A673 (cell line): ENCODE results near the gene THPO.

Experiments used
- EZH2 ChIP-seq: fragments of 200-600 bp; sonication (generic); IDR thresholded peaks from 2 replicates; pipeline ENCODE4 v1.6.1; 2017; ENCODE audit warnings: borderline replicate concordance, low read depth, mild to moderate bottlenecking, mixed read lengths, antibody characterized with exemption, low read length; ENCODE audit not compliant: poor library complexity, severe bottlenecking
- TF ChIP-seq, protein P1 (sequence below): fragments of 300-800, 200-600 bp; sonication (generic); conservative IDR thresholded peaks from 2 replicates; pipeline ENCODE4 v1.5.1; 2017; ENCODE audit warnings: low read depth, mild to moderate bottlenecking, antibody characterized with exemption, low read length, moderate library complexity, mixed read lengths

DNA sequence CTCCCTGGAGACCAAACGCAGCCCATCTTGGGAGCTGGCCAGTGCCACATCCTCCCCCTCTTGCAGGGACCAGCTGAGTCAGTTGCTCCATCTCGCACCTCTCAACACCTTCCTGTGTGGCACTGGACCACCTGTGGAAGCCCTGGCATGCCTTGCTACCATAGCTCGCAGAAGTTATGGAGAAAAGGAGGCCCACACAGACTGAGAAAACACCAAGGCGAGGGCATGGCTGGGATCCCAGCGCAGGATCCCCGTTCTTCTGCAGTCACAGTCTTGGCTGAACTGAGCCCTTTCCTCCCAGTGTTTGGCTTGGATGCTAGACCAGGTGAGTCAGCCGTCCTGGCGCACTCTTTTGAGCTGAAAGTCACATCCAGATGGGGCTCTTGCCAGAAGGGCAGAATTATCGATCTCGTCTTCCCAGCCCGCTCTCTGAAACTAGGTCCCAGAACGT lies 48.7 kb upstream of the THPO start:
- TF ChIP-seq, protein P1, sequence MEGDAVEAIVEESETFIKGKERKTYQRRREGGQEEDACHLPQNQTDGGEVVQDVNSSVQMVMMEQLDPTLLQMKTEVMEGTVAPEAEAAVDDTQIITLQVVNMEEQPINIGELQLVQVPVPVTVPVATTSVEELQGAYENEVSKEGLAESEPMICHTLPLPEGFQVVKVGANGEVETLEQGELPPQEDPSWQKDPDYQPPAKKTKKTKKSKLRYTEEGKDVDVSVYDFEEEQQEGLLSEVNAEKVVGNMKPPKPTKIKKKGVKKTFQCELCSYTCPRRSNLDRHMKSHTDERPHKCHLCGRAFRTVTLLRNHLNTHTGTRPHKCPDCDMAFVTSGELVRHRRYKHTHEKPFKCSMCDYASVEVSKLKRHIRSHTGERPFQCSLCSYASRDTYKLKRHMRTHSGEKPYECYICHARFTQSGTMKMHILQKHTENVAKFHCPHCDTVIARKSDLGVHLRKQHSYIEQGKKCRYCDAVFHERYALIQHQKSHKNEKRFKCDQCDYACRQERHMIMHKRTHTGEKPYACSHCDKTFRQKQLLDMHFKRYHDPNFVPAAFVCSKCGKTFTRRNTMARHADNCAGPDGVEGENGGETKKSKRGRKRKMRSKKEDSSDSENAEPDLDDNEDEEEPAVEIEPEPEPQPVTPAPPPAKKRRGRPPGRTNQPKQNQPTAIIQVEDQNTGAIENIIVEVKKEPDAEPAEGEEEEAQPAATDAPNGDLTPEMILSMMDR: no peak
- TF ChIP-seq EZH2: no peak
